NCI-H1417 treated with DMSO at 0.1 percent for 48 hours (cell line): ENCODE measurements around the gene STAP1.

ENCODE experiments used
- DNase-seq: peaks from one replicate; lab custom pipeline; 2025; lab: John Stamatoyannopoulos, UW

Gene STAP1

DNA sequence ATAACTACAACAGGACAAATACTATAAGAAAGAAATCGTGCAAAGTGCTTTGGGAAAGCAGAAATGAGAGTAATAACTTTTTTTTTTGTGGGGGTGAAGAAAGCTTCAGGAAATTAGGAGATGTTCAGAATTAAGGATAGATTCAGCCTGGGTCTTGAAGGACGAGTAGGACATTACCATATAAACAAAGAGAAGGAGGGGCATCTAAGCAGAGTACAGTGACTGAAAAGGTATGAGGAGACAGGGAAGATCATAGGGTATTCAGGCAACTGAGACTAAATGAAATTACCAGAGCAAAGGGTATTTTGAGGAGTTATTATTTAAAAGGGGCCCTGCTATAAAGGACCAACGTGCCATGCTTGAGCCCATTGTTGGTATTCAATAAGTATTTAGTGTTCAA lies 3.1 kb upstream of the STAP1 start:
- DNase-seq = no peak

DNA sequence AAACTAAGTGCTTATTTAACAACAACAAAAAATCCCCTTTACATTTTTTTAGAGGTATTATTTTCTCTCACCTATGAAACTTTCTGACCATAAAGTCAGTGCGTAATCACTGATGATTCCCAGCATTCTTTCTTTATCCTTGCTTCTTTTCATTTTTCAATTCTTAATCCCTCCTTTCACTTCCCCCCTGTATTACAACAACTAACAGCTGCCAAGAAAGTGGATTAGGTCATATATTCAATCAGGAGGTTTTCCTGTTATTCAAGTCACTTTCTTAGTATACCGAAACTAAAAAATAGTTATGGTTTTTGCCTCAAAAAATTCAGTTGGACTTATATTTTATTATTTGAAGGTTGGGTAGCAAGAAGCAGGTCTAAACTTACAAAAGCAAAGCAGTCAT lies 2.1 kb upstream of the STAP1 start:
- no peak for DNase-seq

DNA sequence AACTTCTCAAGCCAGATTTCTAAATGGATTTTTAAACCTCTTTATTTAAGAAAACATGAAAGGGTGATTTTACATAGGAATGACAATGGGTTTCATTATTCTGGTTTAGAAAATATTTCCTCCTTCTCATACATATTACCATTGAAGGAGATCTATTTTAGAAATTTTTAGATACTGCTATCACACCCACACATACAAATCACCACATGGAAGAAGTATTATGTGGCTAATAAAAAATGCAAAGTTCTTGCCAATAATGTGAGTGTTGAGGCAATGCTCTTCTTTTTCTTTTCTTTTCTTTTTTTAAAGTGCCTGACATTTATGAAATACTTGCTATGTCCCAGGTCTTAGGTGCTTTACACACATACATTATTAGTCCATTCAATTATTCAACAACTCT lies 6.8 kb downstream of the STAP1 start:
- DNase-seq = no peak

DNA sequence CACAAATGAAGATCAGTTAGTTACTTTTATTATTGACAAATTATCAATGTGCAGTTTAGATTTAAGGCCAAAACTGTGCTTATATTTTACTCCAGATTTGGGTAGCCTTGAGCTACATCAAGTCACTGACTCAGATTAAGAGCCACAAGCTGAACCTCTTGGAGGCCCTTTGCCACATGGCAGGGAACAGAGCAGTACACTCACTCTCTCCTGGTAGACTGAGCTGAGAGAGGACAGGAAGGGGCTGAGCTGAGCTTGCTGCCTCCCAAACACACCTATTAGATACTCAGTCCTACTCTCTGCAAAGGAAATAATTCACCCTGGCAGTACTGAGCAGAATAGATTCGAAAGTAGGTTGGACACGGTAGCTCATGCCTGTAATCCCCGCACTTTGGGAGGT lies 7.8 kb downstream of the STAP1 start:
- DNase-seq = no peak

DNA sequence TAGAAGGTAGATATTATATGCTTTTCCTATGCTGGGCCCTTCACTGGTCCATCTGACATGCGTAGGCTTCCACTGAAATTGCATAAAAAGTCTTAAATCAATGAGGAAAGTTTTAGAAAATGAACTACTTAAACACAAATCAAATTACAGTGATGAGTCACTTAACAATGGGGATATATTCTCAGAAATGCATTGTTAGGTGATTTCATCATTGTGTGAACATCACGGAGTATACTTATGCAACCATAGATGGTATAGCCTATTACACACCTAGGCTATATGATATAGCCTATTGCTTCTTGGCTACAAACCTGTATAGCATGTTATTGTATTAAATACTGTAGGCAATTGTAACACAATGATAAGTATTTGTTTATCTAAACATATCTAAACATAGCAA lies 10.3 kb downstream of the STAP1 start:
- no peak for DNase-seq

DNA sequence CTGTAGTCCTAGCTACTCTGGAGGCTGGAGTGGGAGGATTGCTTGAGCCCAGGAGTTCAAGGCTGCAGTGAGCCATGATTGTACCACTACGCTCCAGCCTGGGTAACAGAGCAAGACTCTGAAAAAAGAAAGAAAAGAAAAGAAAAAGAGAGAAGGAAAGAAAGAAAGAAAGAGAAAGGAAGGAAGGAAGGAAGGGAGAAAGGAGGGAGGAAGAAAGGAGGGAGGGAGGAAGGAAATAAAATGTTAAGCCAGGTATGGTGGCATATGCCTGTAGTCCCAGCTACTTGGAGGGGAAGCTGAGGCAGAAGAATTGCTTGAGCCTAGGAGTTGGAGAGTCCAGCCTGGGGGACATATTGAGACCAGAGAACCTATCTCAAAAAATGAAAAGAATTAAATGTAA lies 12.0 kb downstream of the STAP1 start:
- no peak for DNase-seq

DNA sequence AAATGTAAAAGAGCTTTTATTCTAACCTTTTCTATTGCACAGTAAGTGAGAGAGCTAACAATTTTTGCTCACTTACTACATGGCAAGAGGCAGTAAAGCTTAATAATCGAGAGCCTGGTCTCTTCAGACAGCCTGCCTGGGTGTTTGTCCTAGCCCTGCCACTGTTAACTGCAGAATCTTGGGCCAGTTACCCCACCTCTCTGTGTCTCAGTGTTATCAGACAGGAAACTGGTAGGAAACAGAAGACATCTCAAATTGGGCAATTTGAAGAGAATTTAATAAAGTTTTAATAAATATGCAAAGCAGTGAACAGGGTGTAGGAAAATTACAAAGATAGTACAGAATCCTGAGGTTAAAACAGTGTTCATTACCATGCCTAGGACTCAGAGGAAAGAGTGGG lies 13.4 kb downstream of the STAP1 start:
- DNase-seq = no peak

DNA sequence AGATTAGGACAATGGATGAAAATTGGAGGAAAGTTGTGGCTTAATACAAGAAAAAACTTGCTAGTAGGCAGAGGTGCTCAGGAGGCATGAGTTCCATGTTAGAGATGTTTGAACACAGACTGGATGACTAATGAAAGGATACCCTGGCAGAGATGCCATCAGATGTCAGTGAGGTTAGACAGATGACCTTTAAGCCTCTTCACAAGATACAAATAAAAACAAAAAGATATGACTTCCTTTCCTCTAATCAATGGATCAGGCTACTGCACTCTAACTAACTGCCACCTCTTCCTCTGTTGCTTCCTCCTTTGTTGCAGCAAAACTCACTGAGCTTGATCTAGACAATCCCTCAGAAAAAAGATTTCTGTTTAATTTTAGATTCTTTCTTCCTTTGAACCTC lies 14.7 kb downstream of the STAP1 start:
- no peak for DNase-seq

DNA sequence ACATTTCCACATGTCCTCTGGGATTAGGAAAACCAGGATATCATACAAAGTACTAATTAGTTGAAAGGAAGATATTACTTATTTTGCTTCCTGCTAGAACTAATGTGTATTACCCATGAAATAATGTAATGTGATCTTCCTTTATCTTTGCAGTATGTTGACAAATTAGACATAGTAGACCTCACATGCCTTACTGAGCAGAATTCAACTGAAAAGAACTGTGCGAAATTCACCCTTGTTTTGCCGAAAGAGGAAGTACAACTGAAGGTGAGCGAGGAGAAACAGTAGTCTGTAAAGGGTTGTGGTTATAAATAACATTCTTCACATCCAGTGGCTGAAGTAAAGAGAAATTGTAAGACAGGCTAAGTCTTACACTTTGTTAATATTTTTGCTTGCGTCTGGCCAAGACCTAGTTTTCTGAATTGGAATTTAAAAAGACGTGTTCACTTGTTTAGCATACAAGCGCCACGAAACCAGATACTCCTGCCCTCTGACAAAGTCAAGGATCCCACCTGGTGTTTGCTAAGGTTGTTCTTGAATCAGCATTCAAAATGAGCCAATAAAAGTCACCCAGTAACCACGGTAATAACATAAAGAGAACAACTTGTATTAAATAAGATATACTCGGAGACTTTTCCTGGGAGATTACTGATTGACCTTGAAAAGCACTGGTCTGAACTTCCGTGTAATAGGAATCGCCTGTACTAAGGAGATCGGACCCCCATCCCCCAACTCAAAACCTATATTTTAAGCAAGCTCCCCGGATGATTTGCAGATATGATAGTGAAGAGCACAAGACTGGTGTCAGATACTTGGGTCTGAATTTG lies 16.9 kb downstream of the STAP1 start:
- DNase-seq = no peak

DNA sequence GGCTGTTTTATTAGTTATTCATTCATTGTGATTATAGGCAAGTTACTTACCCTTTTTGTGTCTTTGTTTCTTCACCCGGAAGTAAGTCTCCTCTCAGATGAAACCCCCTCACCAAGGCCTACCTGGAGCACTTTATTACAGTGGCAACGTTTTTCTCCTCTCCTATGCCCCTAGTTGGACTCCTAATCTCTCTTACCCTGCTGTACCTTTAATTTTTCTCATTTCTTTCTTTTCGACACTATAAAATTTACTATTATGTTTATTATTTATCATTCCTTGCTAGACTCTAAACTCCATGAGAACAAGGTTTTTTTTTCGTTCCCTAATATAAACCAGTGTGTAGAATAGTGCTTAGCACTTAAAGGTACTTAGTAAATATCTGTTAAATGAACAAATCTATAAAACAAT lies 17.5 kb downstream of the STAP1 start:
- DNase-seq = no peak

DNA sequence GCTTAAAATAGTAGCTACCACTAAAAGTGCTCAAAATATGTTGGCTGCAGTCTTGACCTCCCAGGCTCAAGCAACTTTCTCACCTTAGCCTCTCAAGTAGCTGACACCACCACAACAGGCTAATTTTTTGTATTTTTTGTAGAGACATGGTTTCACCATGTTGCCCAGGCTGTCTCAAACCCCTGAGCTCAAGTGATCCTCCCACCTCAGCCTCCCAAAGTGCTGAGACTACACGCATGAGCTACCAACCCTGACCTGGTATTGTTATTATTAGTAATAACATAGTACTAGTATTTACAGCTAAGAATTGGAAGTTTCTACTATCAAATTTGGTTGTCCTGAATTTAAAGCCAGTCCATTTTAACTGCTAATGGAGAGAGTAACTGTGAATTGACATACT lies 18.0 kb downstream of the STAP1 start:
- DNase-seq = no peak

DNA sequence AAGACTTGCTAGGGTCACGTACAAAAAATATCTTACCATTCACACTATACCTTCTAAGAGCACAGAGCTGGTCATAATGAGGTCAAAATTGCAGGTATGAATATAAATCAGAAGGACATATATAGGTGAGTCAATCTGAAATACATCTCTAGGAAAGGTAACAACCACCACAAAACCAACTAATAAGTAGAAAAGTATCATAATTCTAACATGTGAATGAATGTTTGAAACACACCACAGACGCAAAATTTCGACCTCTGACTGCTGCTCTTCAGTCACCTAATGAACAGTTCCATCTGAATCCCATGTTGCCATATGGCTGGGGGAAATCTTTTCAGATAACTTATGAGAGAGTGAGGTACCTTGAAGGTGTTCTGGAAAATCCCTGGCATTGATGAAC lies 22.1 kb downstream of the STAP1 start:
- DNase-seq = no peak

DNA sequence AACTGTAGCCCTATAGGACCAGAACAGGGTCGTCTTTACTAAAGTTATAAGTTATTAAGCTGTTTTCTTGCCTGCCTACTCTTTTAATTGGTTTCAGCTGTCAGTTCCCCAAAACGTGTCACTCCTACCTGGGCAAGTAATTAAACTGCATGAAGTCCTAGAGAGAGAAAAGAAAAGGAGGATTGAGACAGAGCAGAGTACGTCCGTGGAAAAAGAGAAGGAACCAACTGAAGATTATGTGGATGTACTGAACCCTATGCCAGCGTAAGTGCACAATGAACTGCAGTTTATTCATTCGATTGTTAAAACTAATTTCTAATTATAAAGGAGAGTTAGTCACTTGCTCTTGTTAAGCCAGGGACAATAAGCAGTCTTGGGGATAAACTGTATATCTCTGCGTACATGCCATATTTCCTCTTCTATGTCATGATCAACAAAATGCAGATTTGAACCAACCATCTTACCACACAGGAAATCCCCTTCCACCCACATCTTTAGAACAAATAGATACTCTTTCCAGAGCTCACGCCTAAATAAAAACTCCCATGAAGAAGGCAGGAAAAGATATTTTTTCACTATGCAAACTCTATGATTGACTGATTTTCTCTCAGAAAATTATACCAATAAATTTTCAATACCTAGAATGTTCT lies 22.8 kb downstream of the STAP1 start:
- no peak for DNase-seq

DNA sequence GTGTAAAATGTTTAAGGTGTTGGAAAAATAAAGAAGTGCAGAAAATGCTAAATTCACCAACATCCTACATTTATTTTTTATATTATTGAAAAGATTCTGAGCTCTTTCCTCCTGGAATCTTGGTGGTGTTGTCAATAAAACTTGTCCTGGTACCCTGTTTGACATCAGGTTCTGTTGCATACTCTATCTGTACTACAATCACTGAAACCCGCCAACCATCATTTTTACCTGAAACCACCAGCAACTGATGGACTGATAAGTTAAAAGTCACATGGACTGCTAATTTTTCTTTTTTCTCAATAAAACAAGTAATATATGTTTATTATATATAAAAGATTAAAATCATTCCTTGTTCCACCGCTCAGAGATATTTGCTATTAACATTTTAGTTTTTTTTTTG lies 23.4 kb downstream of the STAP1 start:
- DNase-seq = no peak

DNA sequence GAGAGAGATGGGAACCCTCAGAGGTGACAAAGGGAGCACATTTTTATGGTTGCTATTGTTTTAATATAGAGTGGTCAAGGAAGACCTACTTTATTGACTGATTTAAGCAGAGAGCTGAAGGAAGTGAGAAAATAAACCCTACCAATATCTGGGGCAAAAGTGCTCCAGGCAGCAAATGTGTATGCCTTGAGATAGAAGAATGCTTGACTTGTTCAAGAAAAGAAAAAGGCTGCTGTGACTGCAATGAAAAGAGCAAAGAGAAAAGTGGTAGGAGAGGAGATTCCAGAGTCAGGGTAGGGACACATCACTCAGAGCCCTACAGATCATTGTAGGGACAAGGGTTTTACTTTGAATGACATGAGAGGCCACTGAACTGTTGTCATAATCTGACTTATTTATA lies 26.0 kb downstream of the STAP1 start:
- DNase-seq = no peak

DNA sequence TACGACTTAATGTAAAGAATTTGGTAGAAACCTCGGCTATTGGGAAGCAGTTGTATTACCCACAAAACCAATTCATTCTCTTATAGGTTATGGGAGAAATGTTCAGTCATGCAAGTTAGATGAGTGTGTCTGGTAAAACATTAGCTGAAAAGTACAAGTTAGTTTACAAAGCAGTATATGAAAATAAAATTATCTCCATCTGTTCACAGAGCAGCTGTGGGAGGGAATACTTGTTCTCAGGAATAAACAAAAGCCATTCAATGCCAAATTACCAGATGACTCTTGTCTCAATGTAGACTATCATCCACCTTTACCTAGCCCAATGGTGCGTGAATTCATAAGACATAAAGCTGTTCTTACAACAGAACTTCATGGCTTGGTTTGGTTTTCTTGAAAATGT lies 28.6 kb downstream of the STAP1 start:
- no peak for DNase-seq

DNA sequence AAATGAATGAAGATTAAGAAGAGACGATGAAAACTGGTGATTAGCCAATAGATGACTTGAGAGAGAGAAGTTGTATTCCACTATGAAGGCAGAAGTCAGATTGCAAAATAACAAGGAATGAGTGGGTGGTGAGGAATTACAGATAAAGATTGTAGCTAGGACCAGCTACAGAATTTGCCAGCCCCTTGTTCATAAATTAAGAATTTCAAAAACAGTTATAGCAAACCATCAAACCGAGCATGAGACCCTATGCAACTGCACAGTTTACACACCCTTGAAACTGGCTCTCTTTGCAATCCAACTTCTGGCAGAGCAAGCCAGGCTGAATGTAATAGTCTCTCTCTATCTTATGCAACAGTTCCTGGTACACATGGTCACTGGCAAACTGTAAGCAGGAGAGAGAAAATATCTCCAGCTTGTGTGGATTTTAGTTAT lies 35.2 kb downstream of the STAP1 start:
- no peak for DNase-seq

DNA sequence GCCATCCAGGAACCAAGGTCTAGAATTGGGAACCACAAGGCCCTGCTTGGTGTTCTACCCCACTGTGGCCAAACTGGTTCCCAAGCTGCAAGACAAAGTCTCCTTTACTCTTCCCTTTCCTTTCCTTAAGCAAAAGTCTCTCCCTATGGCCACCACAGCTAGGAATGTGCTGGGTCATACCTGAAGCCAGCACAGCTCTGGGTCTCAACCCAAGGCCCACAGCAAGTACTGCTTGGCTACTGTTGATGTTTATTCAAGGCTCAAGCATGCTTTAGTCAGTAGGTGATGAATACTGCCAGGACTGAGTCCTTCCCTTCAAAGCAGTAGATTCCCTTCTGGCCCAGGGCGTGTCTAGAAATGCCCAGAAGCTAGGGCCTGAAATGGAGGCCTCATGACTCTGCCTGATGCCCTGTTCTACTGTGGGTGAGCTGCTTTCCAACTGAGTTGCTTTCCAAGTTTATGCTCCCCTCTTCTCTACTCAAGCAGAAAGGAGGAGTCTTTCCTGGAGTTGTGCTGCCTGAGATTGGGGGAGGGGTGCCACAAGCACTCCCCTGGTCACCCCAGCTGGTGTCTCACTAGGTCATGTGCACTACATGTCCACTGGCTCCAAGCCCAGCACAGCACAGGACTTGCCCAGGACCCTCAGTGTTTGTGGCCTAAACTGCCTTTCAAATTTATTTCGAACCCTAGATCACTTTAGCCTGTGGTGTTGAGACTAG lies 44.9 kb downstream of the STAP1 start:
- no peak for DNase-seq

DNA sequence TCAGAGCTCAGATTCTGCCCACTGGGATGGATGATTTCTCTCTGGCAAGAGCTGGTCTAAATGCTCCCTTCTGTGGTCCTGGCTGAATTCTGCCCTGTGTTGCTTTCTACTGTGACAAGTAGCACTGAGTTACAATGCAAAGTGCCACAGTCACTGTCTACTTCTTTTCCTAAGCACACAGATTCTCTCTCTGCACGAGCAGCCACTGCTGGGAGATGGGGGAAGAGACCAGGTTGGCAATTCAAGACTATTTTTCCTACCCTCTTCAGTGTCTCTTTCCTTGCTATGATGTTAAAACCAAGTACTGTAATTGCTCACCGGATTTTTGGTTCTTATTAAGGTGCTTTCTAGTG lies 45.5 kb downstream of the STAP1 start:
- no peak for DNase-seq

DNA sequence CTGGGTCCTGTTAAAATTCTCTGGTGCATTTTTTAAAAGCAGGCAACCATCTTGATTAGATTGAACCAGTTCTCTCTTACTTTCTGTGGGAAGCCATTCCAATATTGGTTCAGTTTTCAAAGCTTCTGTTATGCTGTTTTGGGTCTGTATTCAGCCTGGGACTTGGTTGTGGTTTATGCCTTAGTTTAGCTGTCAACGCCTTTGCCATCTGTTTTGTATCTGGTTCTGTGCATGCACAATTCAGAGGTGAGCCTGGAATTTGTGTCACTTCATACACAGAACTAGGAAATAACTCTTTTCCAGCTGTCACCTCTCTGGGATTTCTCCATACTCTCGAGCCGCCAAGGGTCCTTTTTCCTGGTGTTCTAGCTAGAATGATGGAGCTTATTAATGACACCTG lies 46.2 kb downstream of the STAP1 start:
- no peak for DNase-seq

DNA sequence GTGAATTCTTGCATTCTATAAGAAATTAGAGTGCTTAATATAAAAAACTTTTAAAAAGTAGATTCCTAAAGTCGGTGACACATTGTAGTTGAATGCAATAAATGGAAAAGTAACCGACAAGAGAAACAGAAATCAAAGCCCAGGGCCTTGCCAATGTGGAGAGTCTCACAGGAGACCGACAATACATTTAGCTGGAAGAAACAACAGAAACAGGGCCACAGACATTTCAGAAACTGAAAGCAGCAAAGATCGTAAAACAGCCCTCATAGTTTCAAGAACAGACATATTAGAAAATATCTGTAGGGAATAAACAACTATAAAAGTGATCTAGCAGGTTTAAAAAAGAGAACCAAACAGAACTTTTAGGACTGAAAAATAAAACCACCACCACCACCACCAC lies 49.5 kb downstream of the STAP1 start:
- no peak for DNase-seq

DNA sequence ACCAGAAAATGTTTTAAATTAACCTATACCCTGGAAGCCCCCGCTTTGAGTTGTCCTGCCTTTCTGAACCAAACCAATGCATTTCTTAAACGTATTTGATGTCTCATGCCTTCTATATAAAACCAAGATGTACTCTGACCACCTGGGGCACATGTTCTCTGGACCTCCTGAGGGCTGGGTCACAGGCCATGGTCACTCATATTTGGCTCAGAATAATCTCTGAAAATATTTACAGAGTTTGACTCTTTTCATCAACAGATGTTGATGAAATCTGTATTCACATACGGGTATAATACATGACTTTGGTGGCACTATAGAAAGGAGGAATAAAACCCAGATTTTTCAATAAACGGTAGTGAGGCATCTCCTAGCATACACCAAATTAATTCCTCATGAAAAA lies 55.7 kb downstream of the STAP1 start:
- no peak for DNase-seq

DNA sequence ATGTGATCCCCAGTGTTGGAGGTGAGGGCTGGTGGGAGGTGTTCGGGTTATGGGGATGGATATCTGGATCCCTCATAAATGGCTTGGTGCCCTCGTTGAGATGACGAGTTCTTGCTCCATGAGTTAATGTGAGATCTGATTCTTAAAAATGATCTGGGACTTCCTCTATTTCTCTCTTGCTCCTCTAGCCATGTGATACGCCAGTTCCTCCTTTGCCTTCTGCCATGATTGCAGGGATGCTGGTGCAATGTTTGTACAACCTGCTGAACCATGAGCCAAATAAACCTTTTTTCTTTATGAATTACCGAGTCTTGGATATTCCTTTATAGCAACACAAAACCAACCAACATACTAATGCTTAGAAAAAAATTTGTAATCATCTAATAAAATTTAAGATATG lies 56.6 kb downstream of the STAP1 start:
- DNase-seq = no peak
